GM12801 (cell line): ENCODE results near the gene COTL1.

Experiments
- CTCF ChIP-seq: IDR thresholded peaks from one replicate; pipeline ENCODE4 v1.5.1; 2011; ENCODE audit warnings: control low read depth; ENCODE audit not compliant: insufficient read length; ENCODE audit errors: extremely low read depth

Gene COTL1

DNA sequence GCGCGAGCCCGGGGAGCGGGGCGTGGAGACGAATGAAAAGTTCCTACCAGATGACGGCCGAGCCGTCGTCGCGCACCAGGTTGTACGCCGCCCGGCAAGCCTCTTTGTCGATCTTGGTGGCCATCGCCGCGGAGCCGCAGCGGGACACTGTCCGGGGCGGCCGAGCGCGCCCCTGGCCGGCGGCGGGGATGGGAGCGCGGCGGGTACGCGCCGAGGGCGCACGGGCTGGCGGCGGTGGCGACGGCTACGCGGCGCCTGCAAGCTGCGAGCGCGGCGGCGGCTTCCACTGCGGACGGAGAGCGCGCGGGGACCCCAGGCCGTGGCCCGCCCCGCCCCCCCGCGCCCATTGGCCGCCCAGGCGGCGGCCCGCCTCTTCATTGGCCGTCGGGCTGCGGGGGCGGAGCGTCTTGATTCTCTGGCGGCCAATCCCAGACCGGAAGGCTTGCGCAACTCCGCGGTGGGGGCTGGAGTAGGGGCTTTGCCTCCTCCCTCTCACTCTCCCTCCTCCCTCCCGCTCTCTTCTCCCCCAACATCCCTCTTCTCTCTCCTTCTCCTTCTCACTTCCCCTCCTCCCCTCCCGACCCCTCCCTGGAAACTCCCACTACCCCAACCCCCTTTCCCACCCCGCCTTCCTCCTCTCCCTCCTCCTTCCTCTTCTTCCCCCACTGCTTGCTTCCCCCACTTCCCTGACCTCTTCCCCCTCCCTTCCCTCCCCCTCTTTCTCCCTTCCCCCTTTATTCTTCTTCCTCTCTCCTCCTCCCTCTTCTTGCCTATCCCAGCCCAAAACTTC lies at the start of gene COTL1:
COTL1 (minus strand) TSS at position 288 of the 790 bp plus-strand sequence; CDS start at position 124, 164 bp downstream.
- TF ChIP-seq CTCF, result no peak

- TF ChIP-seq CTCF, result no peak
Observed at GRCh38 chr16:84665843-84666242, 48.0 kb upstream of the COTL1 start.

- no peak for TF ChIP-seq CTCF
Observed at GRCh38 chr16:84665359-84665758, 47.5 kb upstream of the COTL1 start.

- no peak for TF ChIP-seq CTCF
Observed at GRCh38 chr16:84663433-84664101, 45.7 kb upstream of the COTL1 start.

- no peak for TF ChIP-seq CTCF
Observed at GRCh38 chr16:84662471-84662870, 44.6 kb upstream of the COTL1 start.

- no peak for TF ChIP-seq CTCF
Observed at GRCh38 chr16:84661418-84662060, 43.7 kb upstream of the COTL1 start.

GRCh38 chr16:84660973-84661372 lies 43.1 kb upstream of the COTL1 start:
- no peak for TF ChIP-seq CTCF
